Measurements from ENCODE around the gene G2E3. TPM values are rescaled to one million over a fixed set of nuclear protein-coding genes. Genes with fewer than 3 reads are reported as not detected.

G2E3 gene
- total and polyA plus RNA-seq, 2 donors (not counting 3 experiments of a cell fraction or from before 2014, with no cell fraction given), result 4.2 to 34.8 TPM

DNA sequence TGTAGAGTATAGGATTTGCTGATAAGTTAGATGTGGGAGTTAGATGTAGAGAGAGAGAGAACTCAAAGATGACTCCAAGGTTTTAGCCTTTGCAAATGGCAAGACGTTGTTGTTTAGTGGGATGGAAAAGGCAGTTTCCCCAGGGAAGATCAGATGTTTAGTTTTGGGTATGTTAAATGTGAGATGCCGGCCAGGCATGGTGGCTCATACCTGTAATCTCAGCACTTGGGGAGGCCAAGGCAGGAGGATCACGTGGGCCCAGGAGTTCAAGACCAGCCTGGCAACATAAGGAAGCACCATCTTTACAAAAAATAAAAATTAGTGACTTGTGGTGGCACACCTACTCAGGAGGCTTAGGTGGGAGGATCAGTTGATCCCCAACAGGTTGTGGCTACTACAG lies 96.7 kb downstream of the G2E3 start:
- no peaks in the 10 kb centered on the region for H4K20me1 ChIP-seq (replicated peaks; ENCODE audit: control insufficient read depth, extremely low read depth, insufficient read depth, low read length)
- H3K4me2 ChIP-seq (ENCODE audit: insufficient read depth, low read length), result no peak overlapping the region
- CTCF ChIA-PET, result interaction anchor here (1.1 kb wide), 1 partner anchor 701 kb away, joined by 3 read pairs; no protein-coding TSS in a partner anchor
- H3K4me3 ChIP-seq (replicated peaks in 1 of 3; ENCODE audit: insufficient read depth in 1 of 3, low read depth in 1 of 3, low read length in 3 of 3), result no peak overlapping the region
- peaks cover 3 to 8% of the 10 kb centered on the region in 2 experiments for H3K36me3 ChIP-seq (ENCODE audit: control insufficient read depth in 2 of 2, extremely low read depth in 1 of 2, insufficient read depth in 2 of 2, low read length in 2 of 2)
- no peak overlapping the region for H3K27ac ChIP-seq (ENCODE audit: insufficient read depth, low read depth, low read length)
- FAIRE-seq, result no peak
- H3K4me1 ChIP-seq (ENCODE audit: control insufficient read depth, extremely low read depth, insufficient read depth, low read length), result no peaks in the 10 kb centered on the region
- H3K27me3 ChIP-seq (ENCODE audit: control insufficient read depth in 2 of 2, insufficient read depth in 2 of 2, low read length in 2 of 2), result no peaks in the 10 kb centered on the region
- POLR2A ChIA-PET, result no interaction called here
- DNase-seq (ENCODE audit: low read depth, low spot score), result no peak
- intact Hi-C loops (cut with micrococcal nuclease), result loop anchor here (1.0 to 10.0 kb wide), 3 partner anchors 97 to 699 kb away; no protein-coding TSS in a partner anchor
- dilution Hi-C loops (cut with MboI; ENCODE audit: extremely low pct_ligation_motif_present, low sequenced_read_pairs), result no loop called here
- BruUV-seq (replicated peaks), result no TSS peak
- no peak overlapping the region for H3K9ac ChIP-seq (replicated peaks; ENCODE audit: extremely low read depth, insufficient read depth, low read length)
- no peaks in the 10 kb centered on the region for H3K9me3 ChIP-seq (replicated peaks; ENCODE audit: control insufficient read depth, insufficient read depth, low read length)
- H3K9me1 ChIP-seq (replicated peaks; ENCODE audit: control insufficient read depth, extremely low read depth, insufficient read depth, low read length), result no peaks in the 10 kb centered on the region
- H3K79me2 ChIP-seq (ENCODE audit: control insufficient read depth, insufficient read depth, low read length), result no peaks in the 10 kb centered on the region
- TF ChIP-seq JUN (IDR thresholded peaks at IDR 0.05; ENCODE audit: borderline replicate concordance, insufficient read depth, insufficient read length, low read depth) (no peak), EZH2 (IDR thresholded peaks at IDR 0.05; ENCODE audit: borderline replicate concordance, low read depth, low read length, severe bottlenecking) (no peak), FOS (IDR thresholded peaks at IDR 0.05; ENCODE audit: borderline replicate concordance, insufficient read depth, low read length) (no peak), POLR2AphosphoS5 (IDR thresholded peaks at IDR 0.05; ENCODE audit: insufficient read depth, low read depth, low read length) (no peak), MAX (IDR thresholded peaks at IDR 0.05; ENCODE audit: insufficient read depth, insufficient read length) (no peak), MYC (IDR thresholded peaks at IDR 0.05; ENCODE audit: low read depth, low read length) (no peak), GATA2 (IDR thresholded peaks at IDR 0.05; ENCODE audit: insufficient read depth, insufficient read length, low read depth, low read length) (no peak), POLR2A (IDR thresholded peaks at IDR 0.05; ENCODE audit: low read depth, low read length) (no peak)
- TF ChIP-seq, protein P1, sequence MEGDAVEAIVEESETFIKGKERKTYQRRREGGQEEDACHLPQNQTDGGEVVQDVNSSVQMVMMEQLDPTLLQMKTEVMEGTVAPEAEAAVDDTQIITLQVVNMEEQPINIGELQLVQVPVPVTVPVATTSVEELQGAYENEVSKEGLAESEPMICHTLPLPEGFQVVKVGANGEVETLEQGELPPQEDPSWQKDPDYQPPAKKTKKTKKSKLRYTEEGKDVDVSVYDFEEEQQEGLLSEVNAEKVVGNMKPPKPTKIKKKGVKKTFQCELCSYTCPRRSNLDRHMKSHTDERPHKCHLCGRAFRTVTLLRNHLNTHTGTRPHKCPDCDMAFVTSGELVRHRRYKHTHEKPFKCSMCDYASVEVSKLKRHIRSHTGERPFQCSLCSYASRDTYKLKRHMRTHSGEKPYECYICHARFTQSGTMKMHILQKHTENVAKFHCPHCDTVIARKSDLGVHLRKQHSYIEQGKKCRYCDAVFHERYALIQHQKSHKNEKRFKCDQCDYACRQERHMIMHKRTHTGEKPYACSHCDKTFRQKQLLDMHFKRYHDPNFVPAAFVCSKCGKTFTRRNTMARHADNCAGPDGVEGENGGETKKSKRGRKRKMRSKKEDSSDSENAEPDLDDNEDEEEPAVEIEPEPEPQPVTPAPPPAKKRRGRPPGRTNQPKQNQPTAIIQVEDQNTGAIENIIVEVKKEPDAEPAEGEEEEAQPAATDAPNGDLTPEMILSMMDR (IDR thresholded peaks at IDR 0.05; ENCODE audit: extremely low read depth in 1 of 2, insufficient read depth in 1 of 2, low read depth in 1 of 2, low read length in 2 of 2), result no peak
- no peak overlapping the region for H2AFZ ChIP-seq (ENCODE audit: low read depth, low read length)

Data from endothelial cell of umbilical vein (primary cell).